Mesenchymal stem cell (in vitro differentiated cells and primary cell): Measurements from ENCODE around the gene OR10D3.

ENCODE experiments used
- DNase-seq: peaks from one replicate; pipeline ENCODE4 v3.0.0-alpha.2; 2013
- H2AFZ ChIP-seq: one replicate; pipeline ENCODE4 v1.6.1; 2013; ENCODE audit warnings: low read depth, mild to moderate bottlenecking, control low read depth, inconsistent platforms, low read length, moderate library complexity
- H2AK5ac ChIP-seq: 2 replicates; pipeline ENCODE4 v1.6.1; 2013; ENCODE audit warnings: low read length, moderate library complexity, mild to moderate bottlenecking, inconsistent platforms; ENCODE audit not compliant: severe bottlenecking
- H2BK120ac ChIP-seq: one replicate; pipeline ENCODE4 v1.6.1; 2013; ENCODE audit warnings: low read depth, mild to moderate bottlenecking, inconsistent platforms, low read length, moderate library complexity
- H2BK12ac ChIP-seq, 2 experiments: one replicate each; pipeline ENCODE4 v1.6.1; 2013; ENCODE audit warnings: inconsistent platforms in 2 of 2, low read length in 2 of 2, mild to moderate bottlenecking in 2 of 2, moderate library complexity in 2 of 2, control low read depth in 1 of 2
- H2BK15ac ChIP-seq: one replicate; pipeline ENCODE4 v1.6.1; 2013; ENCODE audit warnings: mild to moderate bottlenecking, low read depth, inconsistent platforms; ENCODE audit not compliant: poor library complexity, severe bottlenecking
- H2BK5ac ChIP-seq: 2 replicates; pipeline ENCODE4 v1.6.1; 2013; ENCODE audit warnings: low read depth, mild to moderate bottlenecking, low read length, control low read depth, inconsistent platforms; ENCODE audit not compliant: poor library complexity, severe bottlenecking
- H3K14ac ChIP-seq, 2 experiments: one replicate each; pipeline ENCODE4 v1.6.1; 2013; ENCODE audit warnings: inconsistent platforms in 2 of 2, low read length in 2 of 2, control low read depth in 1 of 2, mild to moderate bottlenecking in 1 of 2, moderate library complexity in 1 of 2
- H3K18ac ChIP-seq, 2 experiments: one replicate each; pipeline ENCODE4 v1.6.1; 2013; ENCODE audit warnings: inconsistent platforms in 2 of 2, low read length in 2 of 2, control low read depth in 1 of 2, low read depth in 1 of 2, mild to moderate bottlenecking in 1 of 2
- H3K23ac ChIP-seq, 2 experiments: one replicate each; pipeline ENCODE4 v1.6.1; 2013; ENCODE audit warnings: inconsistent platforms in 2 of 2, low read length in 2 of 2, mild to moderate bottlenecking in 2 of 2, moderate library complexity in 2 of 2, control low read depth in 1 of 2
- H3K27ac ChIP-seq: 2 replicates; pipeline ENCODE4 v1.5.1; 2013; ENCODE audit warnings: mild to moderate bottlenecking, moderate library complexity, low read length, control low read depth, inconsistent platforms; ENCODE audit not compliant: poor library complexity, severe bottlenecking
- H3K27me3 ChIP-seq, 2 experiments: 2 replicates each; pipeline versions ENCODE4 v1.6.1 to v1.7.0; 2013; ENCODE audit warnings: low read length in 2 of 2, mild to moderate bottlenecking in 2 of 2, moderate library complexity in 2 of 2, control low read depth in 1 of 2, inconsistent platforms in 1 of 2; ENCODE audit not compliant: control insufficient read depth in 1 of 2, insufficient read depth in 1 of 2
- H3K36me3 ChIP-seq, 2 experiments: 2 replicates each; pipeline versions ENCODE4 v1.6.1 to v1.7.0; 2013; ENCODE audit warnings: low read length in 2 of 2, control low read depth in 1 of 2, inconsistent platforms in 1 of 2, low read depth in 1 of 2, mild to moderate bottlenecking in 1 of 2; ENCODE audit not compliant: insufficient read depth in 2 of 2, control insufficient read depth in 1 of 2
- H3K4ac ChIP-seq, 2 experiments: one replicate each; pipeline ENCODE4 v1.6.1; 2013; ENCODE audit warnings: inconsistent platforms in 2 of 2, low read length in 2 of 2, mild to moderate bottlenecking in 2 of 2, moderate library complexity in 2 of 2, control low read depth in 1 of 2, low read depth in 1 of 2
- H3K4me1 ChIP-seq: 2 replicates; pipeline ENCODE4 v1.6.1; 2013; ENCODE audit warnings: low read depth, low read length, control low read depth; ENCODE audit not compliant: control insufficient read depth, insufficient read depth
- H3K4me2 ChIP-seq: 2 replicates; pipeline ENCODE4 v1.6.1; 2013; ENCODE audit warnings: low read length, mild to moderate bottlenecking, inconsistent platforms; ENCODE audit not compliant: poor library complexity, severe bottlenecking
- H3K4me3 ChIP-seq, 2 experiments: 2 replicates each; pipeline versions ENCODE4 v1.5.1 to v1.7.0; 2013; ENCODE audit warnings: low read length in 2 of 2, mild to moderate bottlenecking in 2 of 2, control low read depth in 1 of 2, low read depth in 1 of 2; ENCODE audit not compliant: insufficient read depth in 1 of 2
- H3K79me1 ChIP-seq: replicated peaks from 2 replicates; pipeline ENCODE4 v1.6.1; 2013; ENCODE audit warnings: mild to moderate bottlenecking, control low read depth, low read length, inconsistent platforms; ENCODE audit not compliant: poor library complexity, severe bottlenecking
- H3K9ac ChIP-seq: 2 replicates; pipeline ENCODE4 v1.7.0; 2013; ENCODE audit warnings: mild to moderate bottlenecking, low read length, moderate library complexity
- H3K9me3 ChIP-seq: 2 replicates; pipeline ENCODE4 v1.7.0; 2013; ENCODE audit warnings: mild to moderate bottlenecking, low read length; ENCODE audit not compliant: control insufficient read depth
- H4K8ac ChIP-seq: one replicate; pipeline ENCODE4 v1.6.1; 2013; ENCODE audit warnings: inconsistent platforms, mild to moderate bottlenecking, low read length, moderate library complexity
- H4K91ac ChIP-seq: one replicate; pipeline ENCODE4 v1.6.1; 2013; ENCODE audit warnings: mild to moderate bottlenecking, low read length, inconsistent platforms
- whole genome bisulfite sequencing: methylation state at CpG from one replicate; pipeline ENCODE4 v1.1.7; 2013; ENCODE audit warnings: mixed read lengths; 5-methylcytosine and 5-hydroxymethylcytosine counted together

Gene OR10D3

GRCh38 chr11:124152770-124153407 is 30.3 kb upstream of the OR10D3 start:
- Histone ChIP-seq H3K4me1 (no peaks in the 10 kb centered on the region), H2AK5ac (no peak overlapping the region), H2AFZ (no peak overlapping the region), H2BK5ac (no peak overlapping the region), H4K8ac (no peak overlapping the region), H3K36me3 (no peaks in the 10 kb centered on the region), H3K27ac (no peak overlapping the region), H3K14ac (no peak overlapping the region), H3K18ac (no peak overlapping the region), H2BK15ac (no peak overlapping the region), H3K27me3 (no peaks in the 10 kb centered on the region), H3K9ac (no peak overlapping the region), H2BK12ac (no peak overlapping the region), H4K91ac (no peak overlapping the region), H3K4ac (no peak overlapping the region), H3K9me3 (peaks cover 4% of the 10 kb centered on the region), H3K79me1 (no peaks in the 10 kb centered on the region), H3K4me2 (no peak overlapping the region), H3K4me3 (no peak overlapping the region), H2BK120ac (no peak overlapping the region), H3K23ac (no peak overlapping the region)
- DNase-seq: no peak
- 91% methylated on average over 1 of the region's 3 CpGs for WGBS

GRCh38 chr11:124153821-124154220 is 29.3 kb upstream of the OR10D3 start:
- no peaks in the 10 kb centered on the region for H3K27me3 ChIP-seq
- no peak overlapping the region for H3K4me3 ChIP-seq
- H3K9ac ChIP-seq: no peak overlapping the region
- H3K79me1 ChIP-seq: no peaks in the 10 kb centered on the region
- no peak overlapping the region for H2BK120ac ChIP-seq
- H3K9me3 ChIP-seq: peaks cover 4% of the 10 kb centered on the region
- no peak for DNase-seq
- no peaks in the 10 kb centered on the region for H3K36me3 ChIP-seq
- no peak overlapping the region for H2AK5ac ChIP-seq
- no peak overlapping the region for H2AFZ ChIP-seq
- H3K27ac ChIP-seq: no peak overlapping the region
- no peak overlapping the region for H3K4me2 ChIP-seq
- no peak overlapping the region for H4K8ac ChIP-seq
- H3K4me1 ChIP-seq: no peaks in the 10 kb centered on the region
- WGBS: no CpG with 5 or more reads among the region's 2 CpGs
- H3K4ac ChIP-seq: no peak overlapping the region
- no peak overlapping the region for H3K18ac ChIP-seq
- no peak overlapping the region for H4K91ac ChIP-seq
- no peak overlapping the region for H3K14ac ChIP-seq
- no peak overlapping the region for H2BK5ac ChIP-seq
- no peak overlapping the region for H2BK12ac ChIP-seq
- H2BK15ac ChIP-seq: no peak overlapping the region
- H3K23ac ChIP-seq: no peak overlapping the region

GRCh38 chr11:124159481-124159880 is 23.7 kb upstream of the OR10D3 start:
- Histone ChIP-seq H2BK120ac (no peak overlapping the region), H2AK5ac (no peak overlapping the region), H3K4me1 (no peaks in the 10 kb centered on the region), H3K14ac (no peak overlapping the region), H2BK15ac (no peak overlapping the region), H3K4me3 (no peak overlapping the region), H3K4me2 (no peak overlapping the region), H4K8ac (no peak overlapping the region), H3K27ac (no peak overlapping the region), H3K27me3 (no peaks in the 10 kb centered on the region), H3K4ac (no peak overlapping the region), H3K9ac (no peak overlapping the region), H2AFZ (no peak overlapping the region), H3K9me3 (no peaks in the 10 kb centered on the region), H2BK12ac (no peak overlapping the region), H3K18ac (no peak overlapping the region), H3K79me1 (no peaks in the 10 kb centered on the region), H3K23ac (no peak overlapping the region), H3K36me3 (no peaks in the 10 kb centered on the region), H4K91ac (no peak overlapping the region), H2BK5ac (no peak overlapping the region)
- no peak for DNase-seq

GRCh38 chr11:124160986-124161385 is 22.2 kb upstream of the OR10D3 start:
- Histone ChIP-seq H3K4ac (no peak overlapping the region), H2BK5ac (no peak overlapping the region), H3K9me3 (no peaks in the 10 kb centered on the region), H3K36me3 (no peaks in the 10 kb centered on the region), H3K14ac (no peak overlapping the region), H2BK12ac (no peak overlapping the region), H3K27ac (no peak overlapping the region), H3K9ac (no peak overlapping the region), H2AFZ (no peak overlapping the region), H3K23ac (no peak overlapping the region), H4K91ac (no peak overlapping the region), H3K4me2 (no peak overlapping the region), H3K27me3 (no peaks in the 10 kb centered on the region), H4K8ac (no peak overlapping the region), H3K4me1 (no peaks in the 10 kb centered on the region), H3K18ac (peak overlapping the region in 1 of 2 experiments; percentile 21), H2BK15ac (no peak overlapping the region), H2AK5ac (no peak overlapping the region), H3K79me1 (no peaks in the 10 kb centered on the region), H2BK120ac (no peak overlapping the region), H3K4me3 (no peak overlapping the region)
- DNase-seq: no peak
- 83% methylated on average over 4 of the region's 5 CpGs for WGBS
